Activated naive CD4-positive, alpha-beta T cell treated with anti-CD3 and anti-CD28 coated beads, Interleukin-2, amount 10 ng/mL, durations not matched to agents 7 days and 5 days (primary cell): ENCODE results near the gene LRRN4CL.
"Not testable (repeated sequence)": the region's sequence is repeated elsewhere in the genome, so short reads cannot be mapped to it uniquely, and the experiment has no call there.

Experiments used
- CTCF ChIA-PET: fragments of 350-600 bp; sonication (Branson Sonifier 250); formaldehyde crosslinking; loops from one replicate; lab custom pipeline; 2021; ENCODE audit warnings: antibody characterized with exemption; lab: Charles Lee
- DNase-seq: peaks from one replicate; pipeline ENCODE4 v3.0.0-alpha.2; 2020
- H3K27ac Mint-ChIP-seq: one replicate; pipeline ENCODE4 v1.8.0; 2021; ENCODE audit warnings: mild to moderate bottlenecking, moderate library complexity, mixed read lengths
- H3K27me3 Mint-ChIP-seq: one replicate; pipeline ENCODE4 v1.8.0; 2021; ENCODE audit warnings: mild to moderate bottlenecking, mixed read lengths
- H3K36me3 Mint-ChIP-seq: one replicate; pipeline ENCODE4 v1.8.0; 2021; ENCODE audit warnings: mixed read lengths
- H3K4me1 Mint-ChIP-seq: one replicate; pipeline ENCODE4 v1.8.0; 2021; ENCODE audit warnings: mixed read lengths
- H3K4me3 Mint-ChIP-seq: one replicate; pipeline ENCODE4 v1.8.0; 2021; ENCODE audit warnings: mild to moderate bottlenecking, moderate library complexity, mixed read lengths
- H3K9me3 Mint-ChIP-seq: one replicate; pipeline ENCODE4 v1.8.0; 2021; ENCODE audit warnings: mixed read lengths

LRRN4CL gene

GRCh38 chr11:62706850-62707247, 17.5 kb upstream of the LRRN4CL start:
- peaks cover 57% of the 10 kb centered on the region for H3K4me1 Mint-ChIP-seq

DNA sequence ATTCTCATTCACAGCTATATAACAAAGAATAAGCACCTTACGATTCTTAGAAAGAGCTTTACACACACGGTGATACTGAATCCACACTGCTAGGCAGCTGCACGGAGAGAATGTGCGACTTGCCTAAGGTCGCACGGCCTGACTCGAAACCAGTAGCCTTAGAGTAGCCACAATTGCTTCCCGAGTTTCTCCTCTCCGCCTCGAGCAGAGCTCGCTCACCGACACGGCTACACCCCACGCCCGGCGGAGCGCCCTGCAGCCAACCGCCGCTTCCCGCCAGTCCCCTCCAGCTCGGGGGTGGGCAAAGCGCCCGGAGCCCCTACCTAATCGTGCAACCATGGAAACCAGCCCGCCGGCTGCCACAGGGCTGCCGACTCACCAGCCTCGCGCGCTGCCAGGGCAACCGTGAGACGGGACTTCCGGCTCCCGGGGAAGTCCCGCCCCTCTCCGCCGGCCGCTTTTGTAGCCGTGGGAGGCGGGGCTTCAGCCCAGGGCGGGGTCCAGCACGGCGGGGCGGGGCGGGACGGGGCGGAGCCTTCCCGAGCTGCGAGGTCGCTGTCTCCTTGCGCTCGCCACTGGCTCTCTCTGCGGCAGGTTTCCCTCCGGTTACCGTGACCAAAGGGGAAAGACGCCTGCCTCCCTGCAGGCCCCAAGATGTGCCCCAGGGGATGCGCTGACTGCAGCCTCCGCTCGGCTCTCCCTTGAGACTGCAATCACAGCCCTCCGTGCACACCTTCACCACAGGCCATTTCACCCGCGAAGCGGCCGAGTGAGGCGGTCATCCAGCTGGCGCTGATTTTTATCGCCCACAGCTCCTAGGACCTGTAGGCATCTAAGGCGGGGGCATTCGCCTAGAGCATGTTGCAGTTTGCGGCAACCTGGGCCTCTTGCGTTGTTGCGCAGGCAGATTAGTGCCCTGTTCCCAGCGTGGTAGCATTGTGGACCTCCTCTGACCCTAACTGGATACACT, 16.8 kb upstream of the LRRN4CL start:
- Mint-ChIP-seq H3K4me1 (peaks cover 57% of the 10 kb centered on the region), H3K4me3 (peak overlapping the region; percentile 87), H3K9me3 (no peaks in the 10 kb centered on the region), H3K36me3 (peaks cover 28% of the 10 kb centered on the region), H3K27ac (peak overlapping the region; percentile 66), H3K27me3 (no peaks in the 10 kb centered on the region)
- peak; percentile 96 for DNase-seq
- CTCF ChIA-PET: interaction anchor here (0.8 to 4.1 kb wide), 8 partner anchors 12 to 114 kb away, joined by 3 to 20 read pairs (median 4); partner anchors contain the start of genes HNRNPUL2 and LRRN4CL

More at GRCh38 chr11:62706850-62707247, 17.5 kb upstream of the LRRN4CL start:
- H3K36me3 Mint-ChIP-seq: peaks cover 30% of the 10 kb centered on the region
- H3K27me3 Mint-ChIP-seq: no peaks in the 10 kb centered on the region
- CTCF ChIA-PET: interaction anchor here (0.9 to 4.1 kb wide), 3 partner anchors 13 to 26 kb away, joined by 3 to 20 read pairs (median 10); partner anchors contain the start of gene LRRN4CL
- no peaks in the 10 kb centered on the region for H3K9me3 Mint-ChIP-seq
- DNase-seq: no peak
- H3K27ac Mint-ChIP-seq: peak overlapping the region; percentile 66
- peak overlapping the region; percentile 87 for H3K4me3 Mint-ChIP-seq

DNA sequence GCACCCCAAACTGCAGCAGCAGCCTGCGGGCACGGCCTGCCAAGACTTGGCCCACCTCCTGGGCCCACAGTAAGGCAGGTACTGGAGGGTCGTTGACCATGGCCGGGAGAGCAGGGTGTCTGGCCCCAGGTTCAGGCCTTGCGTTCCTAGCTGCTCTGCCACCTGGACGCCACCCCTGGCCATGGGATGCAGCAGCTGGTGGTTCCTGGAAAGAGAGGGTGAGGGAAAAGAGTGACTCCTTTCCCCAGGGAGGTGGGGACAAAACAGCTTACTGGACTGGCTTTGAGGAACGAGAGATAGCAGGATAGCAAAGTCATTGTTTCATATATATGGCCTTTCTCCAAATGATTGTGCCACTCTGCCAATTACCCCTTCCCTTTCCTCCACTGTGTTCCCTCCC, 16.1 kb upstream of the LRRN4CL start:
- H3K4me3 Mint-ChIP-seq: peak overlapping the region; percentile 87
- H3K4me1 Mint-ChIP-seq: peaks cover 51% of the 10 kb centered on the region
- CTCF ChIA-PET: interaction anchor here (0.8 to 4.1 kb wide), 6 partner anchors 11 to 113 kb away, joined by 3 to 20 read pairs (median 4); partner anchors contain the start of gene HNRNPUL2
- H3K36me3 Mint-ChIP-seq: peaks cover 26% of the 10 kb centered on the region
- no peaks in the 10 kb centered on the region for H3K27me3 Mint-ChIP-seq
- no peak for DNase-seq
- peak overlapping the region; percentile 29 for H3K27ac Mint-ChIP-seq
- no peaks in the 10 kb centered on the region for H3K9me3 Mint-ChIP-seq

DNA sequence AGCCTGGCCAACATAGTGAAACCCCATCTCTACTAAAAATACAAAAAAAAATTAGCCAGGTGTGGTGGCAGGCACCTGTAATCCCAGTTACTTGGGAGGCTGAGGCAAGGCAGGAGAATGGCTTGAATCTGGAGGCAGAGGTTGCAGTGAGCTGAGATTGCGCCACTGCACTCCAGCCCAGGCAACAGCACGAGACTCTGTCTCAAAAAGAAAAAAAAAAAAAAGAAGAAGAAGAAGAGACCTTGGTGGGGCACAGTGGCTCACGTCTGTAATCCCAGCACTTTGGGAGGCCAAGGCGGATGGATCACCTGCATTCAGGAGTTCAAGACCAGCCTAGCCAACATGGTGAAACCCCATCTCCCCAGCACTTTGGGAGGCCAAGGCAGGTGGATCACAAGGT, 14.6 kb upstream of the LRRN4CL start:
- CTCF ChIA-PET: interaction anchor here (1.6 kb wide), 1 partner anchor 9 kb away, joined by 15 read pairs; no protein-coding TSS in a partner anchor
- DNase-seq, H3K27ac Mint-ChIP-seq, H3K9me3 Mint-ChIP-seq, H3K4me3 Mint-ChIP-seq, H3K27me3 Mint-ChIP-seq: not testable (repeated sequence)
- H3K36me3 Mint-ChIP-seq: peaks cover 21% of the 10 kb centered on the region
- H3K4me1 Mint-ChIP-seq: peaks cover 38% of the 10 kb centered on the region

DNA sequence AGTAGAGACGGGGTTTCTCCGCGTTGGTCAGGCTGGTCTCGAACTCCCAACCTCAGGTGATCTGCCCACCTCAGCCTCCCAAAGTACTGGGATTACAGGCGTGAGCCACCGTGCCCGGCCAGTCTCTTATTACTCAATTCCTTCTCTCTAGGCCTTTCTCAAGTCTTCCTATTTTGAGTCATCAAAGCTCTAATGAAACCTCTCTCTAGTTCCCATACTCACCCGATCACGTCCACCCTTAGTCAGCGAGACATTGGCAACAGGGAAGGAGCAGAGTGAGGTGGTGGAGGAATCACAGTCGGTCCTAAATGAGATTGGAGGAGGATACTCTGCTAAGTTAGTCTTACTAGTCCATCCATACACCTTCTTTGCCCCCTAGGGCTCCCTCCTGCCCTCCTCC, 12.9 kb upstream of the LRRN4CL start:
- CTCF ChIA-PET: no interaction called here
- peaks cover 21% of the 10 kb centered on the region for H3K4me1 Mint-ChIP-seq
- H3K36me3 Mint-ChIP-seq: peaks cover 21% of the 10 kb centered on the region
- no peak for DNase-seq
- no peaks in the 10 kb centered on the region for H3K27me3 Mint-ChIP-seq
- no peak overlapping the region for H3K27ac Mint-ChIP-seq
- no peaks in the 10 kb centered on the region for H3K9me3 Mint-ChIP-seq
- H3K4me3 Mint-ChIP-seq: no peak overlapping the region

- Mint-ChIP-seq H3K27me3 (no peaks in the 10 kb centered on the region), H3K36me3 (peaks cover 23% of the 10 kb centered on the region), H3K4me3 (no peak overlapping the region), H3K4me1 (peaks cover 6% of the 10 kb centered on the region), H3K9me3 (no peaks in the 10 kb centered on the region), H3K27ac (peak overlapping the region; percentile 33)
- CTCF ChIA-PET: interaction anchor here (0.6 to 4.4 kb wide), 29 partner anchors 9 to 876 kb away, joined by 3 to 40 read pairs (median 4); partner anchors contain the start of genes B3GAT3, BSCL2, C11orf98 and CSKMT
- peak; percentile 86 for DNase-seq
Measured at GRCh38 chr11:62694455-62695167, 5.3 kb upstream of the LRRN4CL start.

DNA sequence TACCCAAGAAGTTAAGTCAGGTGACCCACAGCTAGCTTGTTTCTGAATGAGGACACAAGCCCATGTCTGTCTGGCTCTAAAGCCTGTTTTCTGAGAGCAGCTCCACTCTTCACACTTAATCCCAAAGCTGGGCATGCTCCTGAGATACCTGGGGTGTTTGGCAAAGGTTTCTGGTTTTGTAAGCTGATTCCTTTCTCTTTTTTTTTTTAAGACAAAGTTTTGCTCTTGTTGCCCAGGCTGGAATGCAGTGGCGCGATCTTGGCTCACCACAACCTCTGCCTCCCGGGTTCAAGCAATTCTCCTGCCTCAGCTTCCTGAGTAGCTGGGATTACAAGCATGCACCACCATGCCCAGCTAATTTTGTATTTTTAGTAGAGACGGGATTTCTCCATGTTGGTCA, 4.3 kb upstream of the LRRN4CL start:
- H3K27ac Mint-ChIP-seq: not testable (repeated sequence)

GRCh38 chr11:62688491-62688890, 839 bp downstream of the LRRN4CL start:
- Mint-ChIP-seq H3K9me3 (no peaks in the 10 kb centered on the region), H3K4me3 (no peak overlapping the region), H3K4me1 (no peaks in the 10 kb centered on the region), H3K27me3 (peaks cover 29% of the 10 kb centered on the region), H3K36me3 (peaks cover 20% of the 10 kb centered on the region), H3K27ac (no peak overlapping the region)
- no peak for DNase-seq
- CTCF ChIA-PET: interaction anchor here (0.6 to 2.1 kb wide), 5 partner anchors 8 to 199 kb away, joined by 3 to 11 read pairs (median 4); partner anchors contain the start of gene MTA2

More for the DNA sequence above, 4.3 kb upstream of the LRRN4CL start:
- DNase-seq, H3K9me3 Mint-ChIP-seq, H3K27me3 Mint-ChIP-seq, H3K4me1 Mint-ChIP-seq, H3K4me3 Mint-ChIP-seq: not testable (repeated sequence)
- CTCF ChIA-PET: interaction anchor here (0.6 to 4.4 kb wide), 20 partner anchors 10 to 293 kb away, joined by 3 to 40 read pairs (median 5); partner anchors contain the start of genes BSCL2, GNG3, LBHD1 and MTA2
- H3K36me3 Mint-ChIP-seq: peaks cover 25% of the 10 kb centered on the region

GRCh38 chr11:62687508-62688396, 1.6 kb downstream of the LRRN4CL start:
- H3K4me3 Mint-ChIP-seq: no peak overlapping the region
- CTCF ChIA-PET: interaction anchor here (0.6 to 0.8 kb wide), 2 partner anchors 95 to 198 kb away, joined by 3 to 5 read pairs; no protein-coding TSS in a partner anchor

GRCh38 chr11:62682518-62682917, 6.8 kb downstream of the LRRN4CL start:
- Mint-ChIP-seq H3K36me3 (peaks cover 8% of the 10 kb centered on the region), H3K27me3 (peaks cover 11% of the 10 kb centered on the region), H3K4me3 (no peak overlapping the region), H3K27ac (no peak overlapping the region), H3K9me3 (no peaks in the 10 kb centered on the region), H3K4me1 (peaks cover 25% of the 10 kb centered on the region)
- CTCF ChIA-PET: interaction anchor here (2.9 kb wide), 1 partner anchor 11 kb away, joined by 11 read pairs; no protein-coding TSS in a partner anchor
- no peak for DNase-seq

More at GRCh38 chr11:62687508-62688396, 1.6 kb downstream of the LRRN4CL start:
- no peak for DNase-seq
- H3K27me3 Mint-ChIP-seq: peaks cover 29% of the 10 kb centered on the region
- H3K9me3 Mint-ChIP-seq: no peaks in the 10 kb centered on the region
- no peak overlapping the region for H3K27ac Mint-ChIP-seq
- peaks cover 18% of the 10 kb centered on the region for H3K36me3 Mint-ChIP-seq
- no peaks in the 10 kb centered on the region for H3K4me1 Mint-ChIP-seq

DNA sequence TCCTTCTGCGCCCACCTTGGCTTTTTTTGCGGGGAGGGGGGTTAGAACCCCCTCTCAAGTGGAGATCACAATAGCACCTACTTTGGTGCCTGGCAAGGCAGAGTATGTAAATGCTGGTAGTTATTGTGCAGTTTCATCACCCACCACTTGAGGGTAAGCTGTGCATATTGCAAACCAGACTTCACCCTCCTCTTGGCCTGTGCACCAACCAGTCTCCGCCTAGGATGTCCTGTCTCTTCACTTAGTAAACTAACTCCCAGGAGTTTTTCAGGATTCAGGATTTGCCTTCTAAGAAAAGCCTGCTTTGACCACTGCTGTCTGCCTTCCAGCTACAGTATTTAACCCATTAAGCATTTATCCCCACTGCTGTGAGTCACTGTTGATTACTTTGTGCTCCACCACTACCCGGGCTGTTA, 8.5 kb downstream of the LRRN4CL start:
- H3K4me1 Mint-ChIP-seq: peaks cover 39% of the 10 kb centered on the region
- CTCF ChIA-PET: interaction anchor here (0.6 to 3.1 kb wide), 20 partner anchors 9 to 340 kb away, joined by 3 to 40 read pairs (median 4); partner anchors contain the start of genes BSCL2, C11orf98, CSKMT and GNG3
- H3K36me3 Mint-ChIP-seq: peaks cover 20% of the 10 kb centered on the region
- H3K27ac Mint-ChIP-seq: peak overlapping the region; percentile 49
- no peaks in the 10 kb centered on the region for H3K9me3 Mint-ChIP-seq
- DNase-seq: peak; percentile 61
- peak overlapping the region; percentile 6 for H3K4me3 Mint-ChIP-seq
- no peaks in the 10 kb centered on the region for H3K27me3 Mint-ChIP-seq

DNA sequence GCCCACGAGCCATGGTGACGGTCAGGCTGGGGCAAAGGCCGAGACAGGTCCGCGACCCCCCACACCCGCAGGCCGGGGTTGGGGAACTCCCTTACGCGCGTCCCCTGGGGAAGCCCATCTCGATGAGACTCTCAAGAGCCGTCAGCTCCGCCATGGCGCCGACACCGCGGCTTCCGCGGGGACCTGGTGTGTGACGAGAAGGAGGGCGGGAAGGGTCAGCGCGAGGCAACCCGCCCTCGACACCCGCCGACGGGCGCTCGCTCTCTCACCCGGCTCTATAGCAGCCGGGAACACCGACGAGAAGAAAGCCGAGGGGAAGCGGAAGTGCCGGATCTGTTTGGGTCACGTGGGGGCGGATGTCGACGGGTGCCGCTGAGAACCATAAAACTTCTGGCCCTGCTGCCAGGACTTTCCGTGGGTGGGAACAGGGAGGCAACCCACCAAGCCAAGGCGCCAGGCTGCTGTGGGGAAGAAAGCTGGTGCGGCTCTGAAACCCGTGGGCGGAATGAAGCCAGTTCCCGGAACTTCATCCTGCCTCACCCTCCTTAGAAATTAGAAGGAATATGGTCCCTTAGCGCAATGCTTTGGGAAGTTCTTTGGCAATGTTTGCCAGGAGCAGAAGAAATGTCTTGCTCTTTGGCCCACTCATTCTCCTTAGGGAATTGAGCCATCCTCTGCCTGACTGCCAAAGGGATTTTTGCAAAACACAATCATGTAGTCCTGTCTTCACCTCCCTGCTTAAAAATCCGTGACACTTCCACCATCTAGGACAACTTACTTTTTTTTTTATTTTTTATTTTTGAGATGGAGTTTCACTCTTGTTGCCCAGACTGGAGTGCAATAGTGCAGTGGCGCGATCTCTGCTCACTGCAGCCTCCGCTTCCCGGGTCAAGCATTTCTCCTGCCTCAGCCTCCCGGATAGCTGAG, 10.3 kb downstream of the LRRN4CL start, which contains the start of gene UBXN1:
UBXN1 (minus strand) TSS at position 304 of the 927 bp plus-strand sequence; CDS start at position 154, 150 bp downstream.
- peak within 1 kb of the TSS; percentile 88 for H3K4me3 Mint-ChIP-seq
- peak within 1 kb of the TSS; percentile 90 for H3K27ac Mint-ChIP-seq
- peak; percentile 92 for DNase-seq
- peaks cover 26% of the 10 kb centered on the region for H3K36me3 Mint-ChIP-seq
- H3K9me3 Mint-ChIP-seq: no peaks in the 10 kb centered on the region
- CTCF ChIA-PET: interaction anchor here (0.7 to 3.1 kb wide), 6 partner anchors 11 to 112 kb away, joined by 3 to 40 read pairs (median 7); partner anchors contain the start of genes BSCL2, GNG3 and LRRN4CL
- H3K27me3 Mint-ChIP-seq: no peaks in the 10 kb centered on the region
- peaks cover 47% of the 10 kb centered on the region for H3K4me1 Mint-ChIP-seq
